Measurements from ENCODE around the gene MGAT5. TPM values are rescaled to one million over a fixed set of nuclear protein-coding genes. Genes with fewer than 3 reads are reported as not detected.

Gene MGAT5
- total RNA-seq, 1 experiment from 2014 or later = 34.0 TPM

DNA sequence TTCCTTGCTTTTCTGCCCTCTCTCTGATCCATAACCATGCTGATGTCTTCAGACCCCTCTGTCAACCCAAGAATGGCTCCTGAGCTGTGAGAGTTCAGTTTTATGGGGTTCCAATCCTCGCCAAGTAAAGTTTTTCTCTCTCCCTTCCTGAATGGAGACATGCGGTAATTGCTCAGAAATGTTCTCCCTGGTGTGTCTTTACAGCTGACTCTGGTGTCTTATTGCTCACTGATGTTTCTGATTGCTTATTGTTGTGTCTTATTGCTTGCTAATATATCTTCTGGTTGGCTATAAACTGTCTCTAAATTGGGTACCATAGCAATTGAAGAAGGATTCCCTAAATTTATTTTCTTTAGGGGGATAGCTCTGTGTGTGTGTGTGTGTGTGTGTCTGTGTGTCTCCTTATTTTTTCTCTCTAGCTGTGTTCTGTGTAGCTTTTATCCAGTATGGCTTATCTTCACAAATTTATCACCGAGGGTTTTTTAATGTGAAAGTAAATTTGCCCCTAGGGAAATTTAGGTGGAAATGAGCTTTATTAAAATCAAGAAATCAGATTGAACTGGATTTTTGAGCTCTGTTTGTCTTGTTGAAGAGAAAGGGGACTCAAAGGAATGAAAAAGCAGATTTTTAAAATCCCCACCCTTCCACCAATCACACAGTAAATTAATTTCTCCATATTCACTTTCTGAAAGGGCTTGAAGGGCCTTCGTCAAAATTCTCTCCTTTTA, 19.5 kb downstream of the MGAT5 start:
- Histone ChIP-seq H3K79me2 (ENCODE audit: insufficient read depth, low read length) (no peaks in the 10 kb centered on the region), H3K9ac (ENCODE audit: low read length) (no peak overlapping the region), H3K27ac (ENCODE audit: low read depth, low read length) (no peak overlapping the region), H2AFZ (ENCODE audit: low read depth, low read length, poor library complexity, severe bottlenecking) (no peak overlapping the region), H3K4me3 (replicated peaks in 1 of 2; ENCODE audit: low read depth in 1 of 2, low read length in 2 of 2) (no peak overlapping the region), H3K36me3 (ENCODE audit: control insufficient read depth in 1 of 2, insufficient read depth in 2 of 2, low read length in 2 of 2) (no peaks in the 10 kb centered on the region), H3K4me2 (ENCODE audit: low read length) (no peak overlapping the region), H3K9me2 (ENCODE audit: insufficient read depth) (no peaks in the 10 kb centered on the region), H4K20me1 (ENCODE audit: insufficient read depth) (no peaks in the 10 kb centered on the region; the same call in 1 of the 2 replicates), H3K27me3 (ENCODE audit: insufficient read depth, low read length) (no peaks in the 10 kb centered on the region), H3K9me3 (ENCODE audit: control insufficient read depth in 1 of 2, insufficient read depth in 1 of 2, low read depth in 1 of 2, low read length in 2 of 2) (no peaks in the 10 kb centered on the region), H3K4me1 (ENCODE audit: control insufficient read depth in 1 of 2, insufficient read depth in 2 of 2, low read length in 2 of 2) (peaks cover 0 to 5% of the 10 kb centered on the region in 2 experiments; a peak in 1 of 4 replicates)
- RAD21 ChIA-PET (ENCODE audit: low non-redundant PET in 1 of 2, low total read pairs in 2 of 2, uncharacterized antibody in 2 of 2, unreplicated experiment in 2 of 2) = no interaction called here
- BruUV-seq (replicated peaks) = no TSS peak
- POLR2A ChIA-PET = no interaction called here
- CTCF ChIA-PET = no interaction called here
- TF ChIP-seq, protein P1, sequence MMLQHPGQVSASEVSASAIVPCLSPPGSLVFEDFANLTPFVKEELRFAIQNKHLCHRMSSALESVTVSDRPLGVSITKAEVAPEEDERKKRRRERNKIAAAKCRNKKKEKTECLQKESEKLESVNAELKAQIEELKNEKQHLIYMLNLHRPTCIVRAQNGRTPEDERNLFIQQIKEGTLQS (IDR thresholded peaks at IDR 0.05) = no peak
- TF ChIP-seq POLR2AphosphoS5 (IDR thresholded peaks at IDR 0.05; ENCODE audit: low read depth, low read length) (no peak), EGR1 (IDR thresholded peaks at IDR 0.05; ENCODE audit: low read depth) (no peak), CEBPB (IDR thresholded peaks at IDR 0.05; ENCODE audit: low read depth) (no peak), SP1 (IDR thresholded peaks at IDR 0.05; ENCODE audit: low read depth) (no peak), EZH2phosphoT487 (IDR thresholded peaks at IDR 0.05; ENCODE audit: borderline replicate concordance) (no peak), EZH2 (IDR thresholded peaks at IDR 0.05) (no peak), JUND (IDR thresholded peaks at IDR 0.05) (no peak), FOSL1 (IDR thresholded peaks at IDR 0.05; ENCODE audit: low read depth) (no peak), ELF1 (IDR thresholded peaks at IDR 0.05; ENCODE audit: borderline replicate concordance, low read depth) (no peak)
- TF ChIP-seq, protein P2, sequence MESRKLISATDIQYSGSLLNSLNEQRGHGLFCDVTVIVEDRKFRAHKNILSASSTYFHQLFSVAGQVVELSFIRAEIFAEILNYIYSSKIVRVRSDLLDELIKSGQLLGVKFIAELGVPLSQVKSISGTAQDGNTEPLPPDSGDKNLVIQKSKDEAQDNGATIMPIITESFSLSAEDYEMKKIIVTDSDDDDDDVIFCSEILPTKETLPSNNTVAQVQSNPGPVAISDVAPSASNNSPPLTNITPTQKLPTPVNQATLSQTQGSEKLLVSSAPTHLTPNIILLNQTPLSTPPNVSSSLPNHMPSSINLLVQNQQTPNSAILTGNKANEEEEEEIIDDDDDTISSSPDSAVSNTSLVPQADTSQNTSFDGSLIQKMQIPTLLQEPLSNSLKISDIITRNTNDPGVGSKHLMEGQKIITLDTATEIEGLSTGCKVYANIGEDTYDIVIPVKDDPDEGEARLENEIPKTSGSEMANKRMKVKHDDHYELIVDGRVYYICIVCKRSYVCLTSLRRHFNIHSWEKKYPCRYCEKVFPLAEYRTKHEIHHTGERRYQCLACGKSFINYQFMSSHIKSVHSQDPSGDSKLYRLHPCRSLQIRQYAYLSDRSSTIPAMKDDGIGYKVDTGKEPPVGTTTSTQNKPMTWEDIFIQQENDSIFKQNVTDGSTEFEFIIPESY (IDR thresholded peaks at IDR 0.05; ENCODE audit: extremely low read depth, insufficient replicate concordance, low read length) = no peak
- TF ChIP-seq, protein P3, sequence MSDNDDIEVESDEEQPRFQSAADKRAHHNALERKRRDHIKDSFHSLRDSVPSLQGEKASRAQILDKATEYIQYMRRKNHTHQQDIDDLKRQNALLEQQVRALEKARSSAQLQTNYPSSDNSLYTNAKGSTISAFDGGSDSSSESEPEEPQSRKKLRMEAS (IDR thresholded peaks at IDR 0.05) = no peak
- intact Hi-C loops (cut with micrococcal nuclease) = no loop called here
- ATAC-seq = no peak
- no peak for DNase-seq (ENCODE audit: low read depth, low spot score)

Measured in HCT116 (cell line).